HG03378 (cell line): ENCODE measurements around the gene ZFHX2.
"Not testable (repeated sequence)": the region's sequence is repeated elsewhere in the genome, so short reads cannot be mapped to it uniquely, and the experiment has no call there.

Experiments used
- ATAC-seq: cut with Tn5 transposase; IDR thresholded peaks from one replicate; pipeline ENCODE4 v1.9.1; 2021; ENCODE audit warnings: mild to moderate bottlenecking, moderate library complexity; ENCODE audit not compliant: unreplicated experiment

Gene ZFHX2

GRCh38 chr14:23551266-23552028 lies at the start of gene ZFHX2:
Gene ZFHX2, minus strand, starts transcription at chr14:23551765. Its CDS starts 16,440 bp downstream, at chr14:23535325.
- peak; percentile 32 for ATAC-seq

- no peak for ATAC-seq
Measured at GRCh38 chr14:23600806-23601205, 49.2 kb upstream of the ZFHX2 start.

- no peak for ATAC-seq
Measured at GRCh38 chr14:23600322-23600707, 48.8 kb upstream of the ZFHX2 start.

- ATAC-seq: not testable (repeated sequence)
Measured at GRCh38 chr14:23594191-23594590, 42.6 kb upstream of the ZFHX2 start.

GRCh38 chr14:23590198-23590597 lies 38.6 kb upstream of the ZFHX2 start:
- ATAC-seq: no peak

- no peak for ATAC-seq
Measured at GRCh38 chr14:23589606-23590005, 38.0 kb upstream of the ZFHX2 start.

- peak; percentile 96 for ATAC-seq
Measured at GRCh38 chr14:23588884-23589598, 37.5 kb upstream of the ZFHX2 start.

- ATAC-seq: not testable (repeated sequence)
Measured at GRCh38 chr14:23584527-23585203, 33.1 kb upstream of the ZFHX2 start.

GRCh38 chr14:23583761-23584526 lies 32.4 kb upstream of the ZFHX2 start:
- not testable (repeated sequence) for ATAC-seq

GRCh38 chr14:23582906-23583760 lies 31.6 kb upstream of the ZFHX2 start:
- ATAC-seq: no peak

- no peak for ATAC-seq
Measured at GRCh38 chr14:23580948-23581281, 29.4 kb upstream of the ZFHX2 start.

GRCh38 chr14:23580152-23580926 lies 28.8 kb upstream of the ZFHX2 start:
- no peak for ATAC-seq

GRCh38 chr14:23579739-23580138 lies 28.2 kb upstream of the ZFHX2 start:
- no peak for ATAC-seq

- no peak for ATAC-seq
Measured at GRCh38 chr14:23579311-23579630, 27.7 kb upstream of the ZFHX2 start.

GRCh38 chr14:23578560-23579310 lies 27.2 kb upstream of the ZFHX2 start, which contains the start of gene JPH4:
Gene JPH4, minus strand, starts transcription at chr14:23578790. Its CDS starts 1,337 bp downstream, at chr14:23577453.
- ATAC-seq: no peak

GRCh38 chr14:23577710-23578392 lies 26.3 kb upstream of the ZFHX2 start:
- ATAC-seq: no peak

- no peak for ATAC-seq
Measured at GRCh38 chr14:23577004-23577681, 25.6 kb upstream of the ZFHX2 start.
